ENCODE measurements around the gene NXF3.
"Not testable (repeated sequence)": the region's sequence is repeated elsewhere in the genome, so short reads cannot be mapped to it uniquely, and the experiment has no call there.

Gene NXF3

GRCh38 chrX:103092942-103093341 is at the start of gene NXF3:
Gene NXF3, minus strand, starts transcription at chrX:103093143. Its CDS starts 120 bp downstream, at chrX:103093023.
- DNase-seq (ENCODE audit: low read depth in 2 of 2), result no peak

- not testable (repeated sequence) for DNase-seq (ENCODE audit: low read depth in 2 of 2)
These were observed 43.6 kb upstream of the NXF3 start for GRCh38 chrX:103136528-103136927.

- no peak for DNase-seq (ENCODE audit: low read depth in 2 of 2)
These were observed 31.3 kb upstream of the NXF3 start for GRCh38 chrX:103124284-103124683.

- DNase-seq (ENCODE audit: low read depth in 2 of 2), result no peak
These were observed 27.8 kb upstream of the NXF3 start for GRCh38 chrX:103120748-103121147.

GRCh38 chrX:103116970-103117369 is 24.0 kb upstream of the NXF3 start:
- DNase-seq (ENCODE audit: low read depth in 2 of 2), result not testable (repeated sequence)

- not testable (repeated sequence) for DNase-seq (ENCODE audit: low read depth in 2 of 2)
These were observed 16.6 kb upstream of the NXF3 start for GRCh38 chrX:103109497-103109896.

- DNase-seq (ENCODE audit: low read depth in 2 of 2), result no peak
These were observed 14.9 kb upstream of the NXF3 start for GRCh38 chrX:103107836-103108235.

GRCh38 chrX:103107227-103107737 is 14.3 kb upstream of the NXF3 start:
- DNase-seq (ENCODE audit: low read depth in 2 of 2), result not testable (repeated sequence)

GRCh38 chrX:103104370-103104769 is 11.4 kb upstream of the NXF3 start:
- DNase-seq (ENCODE audit: low read depth in 2 of 2), result not testable (repeated sequence)

GRCh38 chrX:103103866-103104265 is 10.9 kb upstream of the NXF3 start:
- not testable (repeated sequence) for DNase-seq (ENCODE audit: low read depth in 2 of 2)

- no peak for DNase-seq (ENCODE audit: low read depth in 2 of 2)
These were observed 8.5 kb upstream of the NXF3 start for GRCh38 chrX:103101299-103102042.

- DNase-seq (ENCODE audit: low read depth in 2 of 2), result no peak
These were observed 7.5 kb upstream of the NXF3 start for GRCh38 chrX:103100484-103100883.

- no peak for DNase-seq (ENCODE audit: low read depth in 2 of 2)
These were observed 6.7 kb upstream of the NXF3 start for GRCh38 chrX:103099691-103100090.

- DNase-seq (ENCODE audit: low read depth in 2 of 2), result no peak
These were observed 5.5 kb upstream of the NXF3 start for GRCh38 chrX:103098488-103098887.

GRCh38 chrX:103081051-103081450 is 11.9 kb downstream of the NXF3 start:
- DNase-seq (ENCODE audit: low read depth in 2 of 2), result no peak

GRCh38 chrX:103073467-103073866 is 19.5 kb downstream of the NXF3 start:
- DNase-seq (ENCODE audit: low read depth in 2 of 2), result no peak

GRCh38 chrX:103066606-103067005 is 26.3 kb downstream of the NXF3 start:
- DNase-seq (ENCODE audit: low read depth in 2 of 2), result no peak

GRCh38 chrX:103063918-103064434 is 29.0 kb downstream of the NXF3 start, which contains the start of gene BEX1:
Gene BEX1, minus strand, starts transcription at chrX:103064171. Its CDS starts 897 bp downstream, at chrX:103063274.
- DNase-seq (ENCODE audit: low read depth in 2 of 2), result no peak

GRCh38 chrX:103063191-103063845 is 29.6 kb downstream of the NXF3 start:
- no peak for DNase-seq (ENCODE audit: low read depth in 2 of 2)

- DNase-seq (ENCODE audit: low read depth in 2 of 2), result no peak
These were observed 31.5 kb downstream of the NXF3 start for GRCh38 chrX:103061486-103061885.

GRCh38 chrX:103056902-103057301 is 36.0 kb downstream of the NXF3 start:
- DNase-seq (ENCODE audit: low read depth in 2 of 2), result no peak

GRCh38 chrX:103052625-103053024 is 40.3 kb downstream of the NXF3 start:
- DNase-seq (ENCODE audit: low read depth in 2 of 2), result no peak

All from activated CD8-positive, alpha-beta memory T cell treated with anti-CD3 and anti-CD28 coated beads for 4 hours (primary cell).